ENCODE results near the gene TINCR. TPM values are rescaled to one million over a fixed set of nuclear protein-coding genes. Genes with fewer than 3 reads are reported as not detected.

Gene TINCR
- total RNA-seq, 6 experiments from 2014 or later: 0.05 to 0.34 (median 0.13) TPM; not detected in 1

GRCh38 chr19:5562280-5562679 lies 5.5 kb downstream of the TINCR start:
- Mint-ChIP-seq H3K36me3 (ENCODE audit: low read depth) (peaks cover 8% of the 10 kb centered on the region; the same call in 1 of the 2 replicates), H3K4me1 (ENCODE audit: low read depth) (no peaks in the 10 kb centered on the region), H3K4me3 (no peak overlapping the region), H3K9me3 (peaks cover 13% of the 10 kb centered on the region; the same call in 1 of the 2 replicates), H3K27me3 (ENCODE audit: insufficient read depth) (peaks cover 16% of the 10 kb centered on the region), H3K27ac (no peak overlapping the region)
- no peak for TF ChIP-seq CTCF (IDR thresholded peaks at IDR 0.05)
- no peak for DNase-seq

- Mint-ChIP-seq H3K4me3 (no peak overlapping the region), H3K9me3 (peaks cover 13% of the 10 kb centered on the region; the same call in 1 of the 2 replicates)
Measured at GRCh38 chr19:5561559-5561958, 6.2 kb downstream of the TINCR start.

GRCh38 chr19:5560156-5560555 lies 7.6 kb downstream of the TINCR start:
- Mint-ChIP-seq H3K9me3 (peaks cover 13% of the 10 kb centered on the region; the same call in 1 of the 2 replicates), H3K36me3 (ENCODE audit: low read depth) (peaks cover 8% of the 10 kb centered on the region; the same call in 1 of the 2 replicates), H3K27me3 (ENCODE audit: insufficient read depth) (peaks cover 20% of the 10 kb centered on the region), H3K27ac (no peak overlapping the region), H3K4me3 (no peak overlapping the region), H3K4me1 (ENCODE audit: low read depth) (no peaks in the 10 kb centered on the region)
- no peak for TF ChIP-seq CTCF (IDR thresholded peaks at IDR 0.05)
- no peak for DNase-seq

More at GRCh38 chr19:5561559-5561958, 6.2 kb downstream of the TINCR start:
- no peaks in the 10 kb centered on the region for H3K4me1 Mint-ChIP-seq (ENCODE audit: low read depth)
- peaks cover 8% of the 10 kb centered on the region; the same call in 1 of the 2 replicates for H3K36me3 Mint-ChIP-seq (ENCODE audit: low read depth)
- H3K27me3 Mint-ChIP-seq (ENCODE audit: insufficient read depth): peaks cover 21% of the 10 kb centered on the region
- TF ChIP-seq CTCF (IDR thresholded peaks at IDR 0.05): peak; percentile 80
- no peak for DNase-seq
- no peak overlapping the region for H3K27ac Mint-ChIP-seq

GRCh38 chr19:5559804-5560133 lies 8.0 kb downstream of the TINCR start:
- no peak for DNase-seq
- Mint-ChIP-seq H3K36me3 (ENCODE audit: low read depth) (peaks cover 8% of the 10 kb centered on the region; the same call in 1 of the 2 replicates), H3K9me3 (peaks cover 13% of the 10 kb centered on the region; the same call in 1 of the 2 replicates), H3K4me3 (no peak overlapping the region), H3K27ac (no peak overlapping the region), H3K4me1 (ENCODE audit: low read depth) (no peaks in the 10 kb centered on the region), H3K27me3 (ENCODE audit: insufficient read depth) (peaks cover 24% of the 10 kb centered on the region)
- no peak for TF ChIP-seq CTCF (IDR thresholded peaks at IDR 0.05)

- H3K9me3 Mint-ChIP-seq: peaks cover 13% of the 10 kb centered on the region; the same call in 1 of the 2 replicates
- DNase-seq: no peak
- H3K36me3 Mint-ChIP-seq (ENCODE audit: low read depth): peaks cover 8% of the 10 kb centered on the region; the same call in 1 of the 2 replicates
- no peak overlapping the region for H3K27ac Mint-ChIP-seq
- H3K4me1 Mint-ChIP-seq (ENCODE audit: low read depth): no peaks in the 10 kb centered on the region
- H3K4me3 Mint-ChIP-seq: no peak overlapping the region
- TF ChIP-seq CTCF (IDR thresholded peaks at IDR 0.05): no peak
- peaks cover 27% of the 10 kb centered on the region for H3K27me3 Mint-ChIP-seq (ENCODE audit: insufficient read depth)
Measured at GRCh38 chr19:5558101-5558621, 9.6 kb downstream of the TINCR start.

All from HFFc6 (cell line).